Stimulated activated CD8-positive, alpha-beta memory T cell treated with anti-CD3 and anti-CD28 coated beads, Interleukin-15, amount 100 ng/mL, for 24 hours (primary cell): ENCODE results near the gene CRKL.
"Not testable (repeated sequence)": the region's sequence is repeated elsewhere in the genome, so short reads cannot be mapped to it uniquely, and the experiment has no call there.

ENCODE experiments used
- DNase-seq: peaks from one replicate; pipeline ENCODE4 v3.0.0-alpha.2; 2020; ENCODE audit warnings: low read depth

The CRKL gene

GRCh38 chr22:20916916-20917810 is at the start of gene CRKL:
CRKL (plus strand) TSS chr22:20917407; CDS start chr22:20917935, 528 bp downstream.
- peak; percentile 86 for DNase-seq

- no peak for DNase-seq
Measured at GRCh38 chr22:20868025-20868962, 48.9 kb upstream of the CRKL start.

- DNase-seq, result no peak
Measured at GRCh38 chr22:20869234-20869633, 48.0 kb upstream of the CRKL start.

GRCh38 chr22:20873214-20873613 is 44.0 kb upstream of the CRKL start:
- no peak for DNase-seq

- no peak for DNase-seq
Measured at GRCh38 chr22:20875296-20875695, 41.9 kb upstream of the CRKL start.

GRCh38 chr22:20877715-20878114 is 39.5 kb upstream of the CRKL start:
- DNase-seq, result no peak

GRCh38 chr22:20881231-20881630 is 36.0 kb upstream of the CRKL start:
- DNase-seq, result no peak

- DNase-seq, result no peak
Measured at GRCh38 chr22:20881869-20882815, 35.1 kb upstream of the CRKL start.

GRCh38 chr22:20882855-20883254 is 34.4 kb upstream of the CRKL start:
- no peak for DNase-seq

- no peak for DNase-seq
Measured at GRCh38 chr22:20884454-20884853, 32.8 kb upstream of the CRKL start.

- no peak for DNase-seq
Measured at GRCh38 chr22:20885017-20885556, 32.1 kb upstream of the CRKL start.

- no peak for DNase-seq
Measured at GRCh38 chr22:20885557-20886323, 31.5 kb upstream of the CRKL start.

- DNase-seq, result no peak
Measured at GRCh38 chr22:20887375-20887774, 29.8 kb upstream of the CRKL start.

GRCh38 chr22:20889025-20889704 is 28.0 kb upstream of the CRKL start:
- no peak for DNase-seq

- no peak for DNase-seq
Measured at GRCh38 chr22:20889904-20890540, 27.2 kb upstream of the CRKL start.

- no peak for DNase-seq
Measured at GRCh38 chr22:20890975-20891374, 26.2 kb upstream of the CRKL start.

- not testable (repeated sequence) for DNase-seq
Measured at GRCh38 chr22:20897737-20898136, 19.5 kb upstream of the CRKL start.

GRCh38 chr22:20899827-20900423 is 17.3 kb upstream of the CRKL start:
- no peak for DNase-seq
